HG03139 (cell line): ENCODE results near the gene TSPAN32.
"Not testable (repeated sequence)": the region's sequence is repeated elsewhere in the genome, so short reads cannot be mapped to it uniquely, and the experiment has no call there.

Source experiments
- ATAC-seq: cut with Tn5 transposase; IDR thresholded peaks from one replicate; pipeline ENCODE4 v1.9.1; 2021; ENCODE audit not compliant: unreplicated experiment

Gene TSPAN32

DNA sequence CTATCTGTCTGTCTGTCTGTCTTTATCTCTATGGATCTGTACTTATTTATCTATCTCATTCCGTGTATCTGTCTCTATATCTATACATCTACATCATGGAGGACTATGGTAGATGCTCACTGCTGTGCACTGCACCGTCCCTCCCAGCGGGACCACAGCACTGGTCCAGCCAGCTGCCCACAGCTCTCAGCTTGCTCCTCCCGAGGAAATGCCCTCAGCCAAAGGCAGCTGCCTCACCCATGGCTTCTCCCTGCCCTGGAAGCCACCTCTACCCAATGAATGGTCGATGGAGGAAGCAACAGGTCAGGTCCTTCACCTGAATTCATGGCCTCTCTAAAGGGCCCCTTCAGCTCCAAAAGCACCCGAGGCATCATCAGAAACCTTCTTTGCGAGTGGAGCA lies 60.6 kb downstream of the TSPAN32 start:
- no peak for ATAC-seq

DNA sequence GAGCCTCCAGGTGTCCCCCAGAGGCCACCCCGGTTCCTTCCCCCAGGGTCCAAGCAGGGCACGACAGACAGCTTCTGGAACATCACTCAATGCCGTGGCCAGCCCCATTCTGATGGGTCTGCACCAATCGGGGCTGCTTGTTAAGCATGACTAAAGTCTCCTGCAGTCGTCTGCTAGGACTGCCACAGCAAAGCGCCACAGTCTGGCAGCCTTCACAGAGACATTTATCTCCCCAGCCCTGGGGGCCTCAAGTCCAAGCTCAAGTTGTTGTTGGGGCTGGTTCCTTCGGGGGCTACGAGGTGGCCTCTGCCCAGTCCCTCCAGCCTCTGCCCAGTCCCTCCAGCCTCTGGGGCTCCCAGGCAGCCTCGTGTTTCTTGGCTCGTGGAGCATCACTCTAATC lies 61.3 kb downstream of the TSPAN32 start:
- no peak for ATAC-seq

DNA sequence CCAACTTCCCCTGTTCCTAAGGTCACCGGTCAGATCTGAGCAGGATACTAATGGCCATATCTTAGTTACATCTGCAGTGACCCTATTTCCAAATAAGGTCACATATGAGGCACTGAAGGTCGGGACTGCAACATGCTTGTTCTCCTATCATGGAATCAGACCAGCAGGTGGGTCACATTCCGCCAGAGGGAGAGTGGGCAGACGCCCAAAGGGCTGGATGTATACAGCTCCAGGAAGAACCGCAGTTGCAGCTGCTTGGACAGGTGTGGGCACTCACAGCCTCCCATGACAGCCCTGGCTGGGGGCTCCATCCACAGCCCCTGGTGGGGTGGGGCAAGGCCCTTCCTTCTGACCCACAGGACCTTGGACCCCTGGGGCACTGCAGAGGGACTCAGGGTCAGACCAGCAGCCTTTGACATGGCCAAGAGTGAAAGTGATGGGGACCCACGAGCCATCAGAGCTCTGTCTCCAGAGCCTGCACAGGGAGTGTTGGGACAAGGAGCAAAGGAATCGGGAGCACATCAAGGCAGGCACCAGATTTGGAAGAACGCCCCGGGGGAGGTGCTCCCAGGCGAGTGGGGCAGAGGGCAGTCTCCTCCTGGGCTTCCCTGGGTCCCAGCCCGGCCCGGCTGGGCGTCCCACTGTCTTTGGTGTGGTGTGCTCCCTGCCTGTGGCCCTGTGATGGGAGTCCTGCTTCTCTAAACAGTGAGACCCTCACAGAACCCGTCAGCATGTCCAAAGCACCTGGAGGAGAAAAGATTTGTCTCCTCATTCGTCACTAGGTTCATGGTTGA lies 62.0 kb downstream of the TSPAN32 start:
- ATAC-seq: no peak

DNA sequence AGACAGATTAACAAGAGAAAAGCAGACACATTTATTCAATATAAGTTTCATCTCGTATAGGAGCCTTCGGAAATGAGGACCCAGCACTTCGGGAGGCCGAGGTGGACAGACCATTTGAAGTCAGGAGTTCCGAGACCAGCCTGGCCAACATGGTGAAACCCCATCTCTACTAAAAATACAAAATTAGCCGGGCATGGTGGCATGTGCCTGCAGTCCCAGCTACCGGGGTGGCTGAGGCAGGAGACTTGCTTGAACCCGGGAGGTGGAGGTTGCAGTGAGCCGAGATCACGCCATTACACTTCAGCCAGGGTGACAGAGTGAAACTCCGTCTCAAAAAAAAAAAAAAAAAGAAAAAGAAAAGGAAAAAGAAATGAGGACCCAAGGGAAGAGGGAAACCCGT lies 62.6 kb downstream of the TSPAN32 start:
- ATAC-seq: not testable (repeated sequence)

DNA sequence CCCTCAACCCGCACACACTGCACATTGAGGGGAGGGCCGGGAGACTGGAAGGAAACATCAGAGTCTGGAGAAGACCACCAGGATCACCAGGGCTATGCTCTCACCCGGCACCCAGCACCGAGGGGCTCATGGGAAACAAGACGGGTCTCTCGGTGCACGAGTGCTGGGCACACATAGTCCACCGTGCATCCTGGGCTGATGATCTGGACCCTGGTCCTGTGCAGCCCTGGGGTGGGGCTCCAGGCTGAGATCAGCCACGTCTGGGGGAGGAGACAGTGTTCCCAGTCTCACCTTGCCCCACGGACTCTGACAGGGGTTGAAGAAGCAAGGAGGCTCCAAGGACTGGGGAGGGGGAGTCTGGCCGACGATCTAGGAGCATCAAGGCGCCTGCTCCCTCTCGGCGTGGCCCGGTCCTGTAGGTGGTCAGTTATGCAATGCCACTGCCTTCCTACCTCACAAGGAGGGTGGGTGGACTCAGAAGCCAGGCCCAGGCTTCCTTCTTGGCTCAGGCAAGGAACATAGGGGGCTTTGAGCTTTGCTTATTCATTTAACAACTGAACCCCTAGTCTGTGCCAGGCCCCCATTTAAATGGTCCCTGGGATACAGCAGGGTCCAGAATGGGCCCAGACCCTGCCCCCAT lies 63.9 kb downstream of the TSPAN32 start:
- ATAC-seq: no peak

DNA sequence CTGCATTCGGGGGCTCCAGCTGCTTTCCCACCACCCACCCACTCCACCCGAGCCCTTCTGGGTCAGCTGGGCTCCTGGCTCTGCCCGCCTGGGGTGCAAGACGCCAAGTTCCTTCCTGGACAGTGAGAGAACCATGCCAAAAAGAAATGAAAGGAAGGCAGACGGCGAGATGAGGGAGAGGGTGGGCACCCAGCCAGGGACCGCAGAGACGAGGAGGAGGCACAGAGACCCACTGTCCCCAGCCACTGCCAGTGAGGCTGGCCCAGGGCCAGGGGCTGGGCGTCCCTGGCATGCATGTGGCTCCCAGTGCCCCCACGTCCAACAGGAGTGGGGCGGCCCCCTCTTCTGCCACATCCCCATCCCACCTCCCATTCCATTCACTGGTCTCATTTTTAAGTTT lies 64.5 kb downstream of the TSPAN32 start:
- no peak for ATAC-seq

DNA sequence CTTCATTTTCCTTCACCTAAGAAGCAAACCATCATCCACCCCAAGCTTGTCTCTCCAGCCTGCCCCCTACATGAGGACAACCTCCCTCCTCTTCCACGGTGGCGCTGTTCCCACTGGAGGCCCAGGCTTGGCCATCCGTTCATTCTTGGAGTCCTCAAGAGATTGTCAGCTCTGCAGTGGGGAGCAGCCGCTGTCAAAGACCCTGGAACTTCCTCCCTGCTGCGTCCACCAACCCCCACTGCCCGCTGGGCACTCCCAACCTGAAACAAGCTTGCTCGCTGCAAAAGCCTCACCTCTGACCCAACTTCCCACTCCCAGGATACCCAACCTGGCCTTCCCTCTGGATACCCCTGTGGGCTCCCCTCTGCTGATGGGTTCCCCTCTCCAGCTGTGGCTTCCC lies 64.9 kb downstream of the TSPAN32 start:
- ATAC-seq: no peak

DNA sequence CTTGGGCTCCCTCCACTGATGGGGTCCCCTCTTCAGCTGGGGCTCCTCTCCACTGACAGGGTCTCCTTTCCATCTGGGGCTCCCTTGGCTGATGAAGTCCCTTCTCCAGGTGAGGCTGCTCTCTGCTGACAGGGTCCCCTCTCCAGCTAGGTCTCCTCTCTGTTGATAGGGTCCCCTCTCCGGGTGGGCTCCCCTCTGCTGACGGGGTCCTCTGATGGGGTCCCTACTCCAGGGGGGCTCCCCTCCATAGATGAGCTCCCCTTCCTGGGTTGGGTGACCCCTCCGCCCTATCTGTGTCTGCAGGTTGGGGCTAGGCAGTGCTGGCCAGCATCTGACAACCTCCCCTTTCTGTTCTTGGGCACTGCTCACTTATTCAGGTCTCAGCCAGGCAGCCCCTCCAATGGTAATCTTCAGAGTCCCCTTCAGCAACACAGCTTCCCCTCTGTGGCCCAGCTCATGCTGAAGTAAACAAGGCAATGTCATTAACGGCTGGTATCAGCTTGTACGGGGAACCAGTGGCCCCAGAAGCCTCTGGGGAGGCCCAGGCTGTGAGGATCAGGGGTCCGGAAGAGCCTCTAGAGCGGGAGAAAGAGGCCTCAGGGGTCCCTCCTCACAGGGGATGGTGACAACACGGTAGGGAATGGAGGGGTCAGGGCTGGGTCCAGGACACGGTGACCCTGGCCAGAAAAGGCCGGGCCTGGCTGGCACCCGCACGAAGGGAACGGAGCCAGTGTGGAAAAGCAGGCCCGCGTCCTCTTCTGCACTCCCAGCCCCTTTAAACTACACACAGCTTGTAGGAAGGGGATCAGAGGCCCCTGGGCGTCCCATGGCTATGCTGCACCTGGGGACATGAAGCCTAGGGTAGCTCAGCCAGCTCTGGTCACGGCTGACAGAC lies 65.7 kb downstream of the TSPAN32 start:
- ATAC-seq: no peak
